T-helper 2 cell treated with Interferon-gamma antibody and Interleukin-4, amounts not matched to agents 5 μg/mL and 100 μg/mL, for 36 hours (primary cell): ENCODE data around the gene SLC22A13.
"Not testable (repeated sequence)": the region's sequence is repeated elsewhere in the genome, so short reads cannot be mapped to it uniquely, and the experiment has no call there.

ENCODE experiments used
- DNase-seq: peaks from one replicate; pipeline ENCODE4 v3.0.0; 2021; ENCODE audit warnings: low spot score
- H3K27ac Mint-ChIP-seq: one replicate; pipeline ENCODE4 v1.8.0; 2021; ENCODE audit warnings: mild to moderate bottlenecking, mixed read lengths
- H3K27me3 Mint-ChIP-seq: one replicate; pipeline ENCODE4 v1.8.0; 2021; ENCODE audit warnings: low read depth, mixed read lengths
- H3K36me3 Mint-ChIP-seq: one replicate; pipeline ENCODE4 v1.8.0; 2021; ENCODE audit warnings: low read depth, mixed read lengths
- H3K4me1 Mint-ChIP-seq: one replicate; pipeline ENCODE4 v1.8.0; 2021; ENCODE audit warnings: low read depth, mixed read lengths
- H3K4me3 Mint-ChIP-seq: one replicate; pipeline ENCODE4 v1.8.0; 2022; ENCODE audit warnings: mild to moderate bottlenecking, moderate library complexity, mixed read lengths
- H3K9me3 Mint-ChIP-seq: one replicate; pipeline ENCODE4 v1.8.0; 2021; ENCODE audit warnings: mixed read lengths

The SLC22A13 gene, protein sequence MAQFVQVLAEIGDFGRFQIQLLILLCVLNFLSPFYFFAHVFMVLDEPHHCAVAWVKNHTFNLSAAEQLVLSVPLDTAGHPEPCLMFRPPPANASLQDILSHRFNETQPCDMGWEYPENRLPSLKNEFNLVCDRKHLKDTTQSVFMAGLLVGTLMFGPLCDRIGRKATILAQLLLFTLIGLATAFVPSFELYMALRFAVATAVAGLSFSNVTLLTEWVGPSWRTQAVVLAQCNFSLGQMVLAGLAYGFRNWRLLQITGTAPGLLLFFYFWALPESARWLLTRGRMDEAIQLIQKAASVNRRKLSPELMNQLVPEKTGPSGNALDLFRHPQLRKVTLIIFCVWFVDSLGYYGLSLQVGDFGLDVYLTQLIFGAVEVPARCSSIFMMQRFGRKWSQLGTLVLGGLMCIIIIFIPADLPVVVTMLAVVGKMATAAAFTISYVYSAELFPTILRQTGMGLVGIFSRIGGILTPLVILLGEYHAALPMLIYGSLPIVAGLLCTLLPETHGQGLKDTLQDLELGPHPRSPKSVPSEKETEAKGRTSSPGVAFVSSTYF

DNA sequence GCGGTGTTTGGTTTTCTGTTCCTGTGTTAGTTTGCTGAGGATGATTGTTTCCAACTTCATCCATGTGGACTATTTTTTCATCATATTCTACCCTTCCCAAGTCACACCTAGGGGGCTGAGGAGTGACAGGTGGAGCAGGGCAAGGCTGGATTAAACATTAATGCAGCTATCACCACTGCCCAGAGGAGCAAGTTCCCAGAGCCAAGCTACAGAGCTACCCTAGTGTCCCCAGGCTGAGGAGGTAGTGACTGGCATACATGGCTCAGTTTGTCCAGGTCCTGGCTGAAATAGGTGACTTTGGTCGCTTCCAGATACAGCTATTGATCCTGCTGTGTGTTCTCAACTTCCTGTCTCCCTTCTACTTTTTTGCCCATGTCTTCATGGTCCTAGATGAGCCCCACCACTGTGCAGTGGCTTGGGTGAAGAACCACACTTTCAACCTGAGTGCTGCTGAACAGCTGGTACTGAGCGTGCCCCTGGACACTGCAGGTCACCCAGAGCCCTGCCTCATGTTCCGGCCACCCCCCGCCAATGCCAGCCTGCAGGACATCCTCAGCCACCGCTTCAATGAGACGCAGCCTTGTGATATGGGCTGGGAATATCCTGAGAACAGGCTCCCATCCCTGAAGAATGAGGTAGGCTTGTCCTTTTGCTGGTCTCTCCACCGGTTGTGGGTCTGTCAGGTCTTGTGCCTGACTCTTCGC lies at the start of gene SLC22A13:
TSS of gene SLC22A13 (plus strand) at position 209 of the 704 bp plus-strand sequence. CDS start at position 258, 49 bp downstream.
- Mint-ChIP-seq H3K27me3 (no peaks in the 10 kb centered on the region), H3K36me3 (peaks cover 2% of the 10 kb centered on the region), H3K27ac (no peak within 1 kb of the TSS), H3K4me1 (peaks cover 10% of the 10 kb centered on the region), H3K9me3 (no peaks in the 10 kb centered on the region), H3K4me3 (no peak within 1 kb of the TSS)
- no peak for DNase-seq

DNA sequence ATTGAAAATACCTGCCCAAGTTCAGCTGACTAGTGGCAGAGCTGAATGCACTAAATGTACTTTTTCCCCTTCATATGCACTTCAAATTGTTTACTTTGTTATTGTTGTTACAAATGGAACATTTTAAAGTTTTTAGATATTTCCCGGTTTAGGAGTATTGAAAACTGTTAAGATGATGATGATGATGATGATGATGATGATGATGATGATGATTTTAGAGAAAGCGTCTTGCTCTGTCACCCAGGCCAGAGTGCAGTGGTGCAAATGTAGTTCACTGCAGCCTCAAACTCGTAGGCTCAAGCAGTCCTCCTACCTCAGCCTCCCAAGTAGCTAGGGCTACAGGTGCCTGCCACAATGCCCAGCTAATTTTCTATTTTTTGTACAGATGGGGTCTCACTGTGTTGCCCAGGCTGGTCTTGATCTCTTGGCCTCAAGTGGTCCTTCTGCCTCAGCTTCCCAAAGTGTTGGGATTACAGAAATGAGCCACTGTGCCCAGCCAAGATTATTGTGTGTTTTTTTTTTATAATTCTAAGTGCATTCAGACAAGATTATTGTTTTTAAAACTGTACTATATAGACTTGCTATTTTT lies 45.9 kb upstream of the SLC22A13 start:
- peaks cover 44% of the 10 kb centered on the region for H3K36me3 Mint-ChIP-seq
- H3K9me3 Mint-ChIP-seq: no peaks in the 10 kb centered on the region
- H3K27me3 Mint-ChIP-seq: no peaks in the 10 kb centered on the region
- H3K4me3 Mint-ChIP-seq: no peak overlapping the region
- peaks cover 17% of the 10 kb centered on the region for H3K4me1 Mint-ChIP-seq
- H3K27ac Mint-ChIP-seq: no peak overlapping the region
- no peak for DNase-seq

DNA sequence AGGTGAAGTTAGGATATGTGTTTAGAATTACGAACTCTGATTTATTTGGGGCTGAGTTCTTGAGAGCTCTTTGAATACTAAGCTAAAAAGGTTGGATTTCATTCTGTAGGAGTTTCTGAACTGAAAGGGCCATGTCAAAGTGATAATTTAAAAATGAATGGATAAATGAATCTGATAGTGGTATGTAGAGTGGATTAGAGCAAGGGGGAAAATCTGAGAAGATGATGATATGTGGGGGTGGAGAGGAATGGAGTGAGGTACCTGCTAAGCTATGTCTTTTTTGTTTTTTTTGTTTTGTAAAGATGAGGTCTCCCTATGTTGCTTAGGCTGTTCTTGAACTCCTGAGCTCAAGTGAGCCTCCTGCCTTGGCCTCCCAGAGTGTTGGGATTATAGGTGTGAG lies 44.6 kb upstream of the SLC22A13 start:
- Mint-ChIP-seq H3K27me3 (no peaks in the 10 kb centered on the region), H3K36me3 (peaks cover 49% of the 10 kb centered on the region), H3K4me3 (no peak overlapping the region), H3K4me1 (peaks cover 16% of the 10 kb centered on the region), H3K27ac (no peak overlapping the region), H3K9me3 (no peaks in the 10 kb centered on the region)
- DNase-seq: no peak

DNA sequence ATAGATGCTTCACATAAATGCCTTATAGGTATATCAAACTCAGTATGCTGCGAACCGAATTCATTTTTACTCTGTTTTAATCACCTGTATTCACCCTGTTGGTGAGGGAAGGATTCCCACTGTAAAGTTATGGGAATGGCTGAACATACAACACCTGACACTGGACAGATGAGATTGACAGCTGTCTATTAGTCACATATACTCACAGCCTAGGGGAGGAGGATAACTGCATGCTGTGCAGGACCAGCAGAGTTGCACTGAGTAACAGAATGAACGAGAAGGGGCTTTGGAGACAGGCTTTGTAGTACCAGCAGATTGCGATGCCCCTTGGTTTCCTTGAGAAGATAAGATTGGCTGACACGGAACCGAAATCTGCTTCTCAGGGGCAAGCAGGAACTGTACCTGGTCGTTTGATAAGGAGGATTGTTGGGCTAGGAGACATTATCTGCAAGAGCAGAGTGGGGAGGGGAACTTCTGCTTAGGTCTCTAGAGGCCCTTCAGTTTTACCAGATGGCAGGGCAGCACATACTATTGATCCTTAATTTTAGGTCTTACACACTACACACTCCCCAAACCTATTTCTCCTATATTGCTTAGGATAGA lies 43.5 kb upstream of the SLC22A13 start:
- DNase-seq: no peak
- H3K27me3 Mint-ChIP-seq: no peaks in the 10 kb centered on the region
- peaks cover 46% of the 10 kb centered on the region for H3K36me3 Mint-ChIP-seq
- H3K4me3 Mint-ChIP-seq: no peak overlapping the region
- no peak overlapping the region for H3K27ac Mint-ChIP-seq
- no peaks in the 10 kb centered on the region for H3K9me3 Mint-ChIP-seq
- peaks cover 16% of the 10 kb centered on the region for H3K4me1 Mint-ChIP-seq

DNA sequence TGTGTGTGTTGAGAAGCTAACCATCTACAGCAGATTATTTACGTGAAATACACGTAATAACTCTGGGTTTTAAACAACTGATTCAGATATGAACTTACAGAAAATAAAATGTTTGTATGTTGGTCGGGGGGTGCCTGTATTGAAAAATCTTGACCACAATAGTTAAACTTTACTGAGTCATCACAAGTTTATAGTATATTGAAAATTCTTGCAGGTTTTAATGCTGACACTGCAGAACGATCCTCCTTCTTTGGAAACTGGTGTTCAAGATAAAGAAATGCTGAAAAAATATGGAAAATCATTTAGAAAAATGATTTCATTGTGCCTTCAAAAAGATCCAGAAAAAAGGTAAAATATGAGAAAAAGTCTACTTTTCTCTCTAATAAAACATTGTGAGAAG lies 41.3 kb upstream of the SLC22A13 start:
- no peak for DNase-seq
- Mint-ChIP-seq H3K27ac (no peak overlapping the region), H3K4me1 (peaks cover 9% of the 10 kb centered on the region), H3K27me3 (no peaks in the 10 kb centered on the region), H3K9me3 (no peaks in the 10 kb centered on the region), H3K36me3 (peaks cover 40% of the 10 kb centered on the region), H3K4me3 (no peak overlapping the region)

DNA sequence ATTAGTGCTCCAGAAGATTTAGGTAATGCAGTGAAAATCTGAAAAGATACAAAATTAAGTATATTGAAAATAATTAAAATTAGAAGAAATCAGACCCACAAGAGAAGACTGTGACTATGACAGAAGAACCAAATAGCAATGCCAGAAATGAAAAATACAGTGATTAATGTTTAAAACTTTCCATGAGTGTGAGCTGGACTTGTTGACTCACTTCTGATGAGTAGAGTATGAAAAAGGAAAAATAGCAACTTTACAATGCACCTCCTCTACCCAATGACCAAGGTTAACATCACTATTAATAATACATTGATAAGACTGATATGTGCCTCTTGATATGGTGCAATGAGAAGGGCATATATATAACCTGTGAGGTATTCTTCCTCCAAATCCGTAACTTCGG lies 39.3 kb upstream of the SLC22A13 start:
- no peaks in the 10 kb centered on the region for H3K27me3 Mint-ChIP-seq
- H3K4me3 Mint-ChIP-seq: no peak overlapping the region
- no peak overlapping the region for H3K27ac Mint-ChIP-seq
- H3K9me3 Mint-ChIP-seq: no peaks in the 10 kb centered on the region
- peaks cover 52% of the 10 kb centered on the region for H3K36me3 Mint-ChIP-seq
- H3K4me1 Mint-ChIP-seq: peaks cover 3% of the 10 kb centered on the region
- no peak for DNase-seq

DNA sequence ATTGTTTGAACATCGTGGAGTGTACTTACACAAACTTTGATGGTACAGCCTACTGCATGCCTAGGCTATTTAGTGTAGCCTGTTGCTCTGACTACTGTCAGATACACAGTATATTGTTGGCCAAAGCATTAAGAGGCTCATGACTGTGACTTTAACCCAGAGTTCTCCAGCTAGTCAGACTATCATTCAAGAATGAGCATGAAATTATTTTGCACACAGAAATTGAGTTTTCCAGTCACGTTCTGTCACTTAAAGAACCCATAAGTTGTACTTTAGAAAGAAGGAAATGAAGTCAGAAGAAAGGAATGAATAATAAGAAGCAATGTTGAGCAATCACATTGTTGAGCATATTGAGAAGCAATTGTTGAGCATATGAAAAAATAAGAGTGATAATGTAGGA lies 37.6 kb upstream of the SLC22A13 start:
- H3K4me3 Mint-ChIP-seq: no peak overlapping the region
- peaks cover 5% of the 10 kb centered on the region for H3K4me1 Mint-ChIP-seq
- no peaks in the 10 kb centered on the region for H3K9me3 Mint-ChIP-seq
- no peak overlapping the region for H3K27ac Mint-ChIP-seq
- no peak for DNase-seq
- no peaks in the 10 kb centered on the region for H3K27me3 Mint-ChIP-seq
- peaks cover 52% of the 10 kb centered on the region for H3K36me3 Mint-ChIP-seq

DNA sequence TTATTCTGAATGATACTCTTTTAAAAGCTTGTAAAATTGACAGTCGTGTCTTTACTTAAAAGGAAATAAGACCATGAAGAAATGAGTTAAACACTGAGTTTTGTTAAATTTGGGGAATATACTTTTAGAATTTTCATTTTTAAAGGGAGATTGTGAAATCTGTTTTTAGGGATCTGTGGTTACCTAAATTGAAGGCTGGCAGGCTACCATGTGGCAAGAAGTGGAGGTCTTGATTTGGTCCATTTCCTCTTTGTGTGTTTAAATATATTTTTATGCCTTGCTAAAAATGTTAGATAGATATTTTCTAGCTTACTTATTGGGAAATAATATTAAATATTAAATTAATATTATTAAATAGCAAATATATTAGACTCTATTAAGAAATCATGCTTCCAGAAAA lies 36.6 kb upstream of the SLC22A13 start:
- no peak for DNase-seq
- no peaks in the 10 kb centered on the region for H3K9me3 Mint-ChIP-seq
- H3K27ac Mint-ChIP-seq: no peak overlapping the region
- no peak overlapping the region for H3K4me3 Mint-ChIP-seq
- H3K27me3 Mint-ChIP-seq: no peaks in the 10 kb centered on the region
- peaks cover 6% of the 10 kb centered on the region for H3K4me1 Mint-ChIP-seq
- H3K36me3 Mint-ChIP-seq: peaks cover 55% of the 10 kb centered on the region

DNA sequence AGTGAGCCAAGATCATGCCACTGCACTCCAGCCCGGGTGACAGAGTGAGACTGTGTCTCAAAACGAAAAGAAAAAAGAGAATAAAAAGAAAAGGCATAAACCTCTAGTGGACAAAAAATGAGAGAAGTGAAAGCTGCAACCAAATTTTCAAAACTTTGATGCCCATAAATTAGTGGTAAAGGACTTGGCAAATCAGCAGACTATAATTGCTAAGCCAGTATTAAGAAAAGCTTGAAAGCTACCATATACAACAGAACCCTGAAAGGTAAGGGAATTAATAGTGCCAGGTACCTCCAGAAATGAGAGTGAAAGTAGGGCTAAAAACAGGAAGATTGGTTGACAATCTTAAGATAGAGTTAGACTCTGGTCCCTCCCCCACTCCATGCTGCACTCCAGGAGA lies 32.9 kb upstream of the SLC22A13 start:
- DNase-seq: no peak

DNA sequence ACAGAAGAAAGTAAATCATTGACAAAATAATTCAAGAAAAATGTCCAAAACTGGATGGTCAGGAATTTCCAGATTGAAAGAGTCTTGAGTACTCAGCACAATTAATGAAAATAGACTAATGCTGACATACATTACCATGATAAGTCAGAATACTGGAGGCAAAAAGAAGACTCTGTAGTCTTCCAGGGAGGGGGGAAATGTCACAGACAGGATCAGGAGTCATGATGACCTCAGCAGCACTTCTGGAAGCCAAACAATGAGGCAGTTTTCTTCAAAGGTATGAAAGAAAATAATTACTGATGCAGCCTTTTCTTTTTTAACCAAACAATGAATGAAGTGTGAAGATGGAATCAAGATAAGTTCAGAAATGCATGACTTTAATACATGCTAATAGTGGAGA lies 30.1 kb upstream of the SLC22A13 start:
- H3K4me3 Mint-ChIP-seq: no peak overlapping the region
- no peak for DNase-seq
- H3K36me3 Mint-ChIP-seq: peaks cover 80% of the 10 kb centered on the region
- peaks cover 18% of the 10 kb centered on the region for H3K9me3 Mint-ChIP-seq
- H3K4me1 Mint-ChIP-seq: peaks cover 3% of the 10 kb centered on the region
- no peaks in the 10 kb centered on the region for H3K27me3 Mint-ChIP-seq
- no peak overlapping the region for H3K27ac Mint-ChIP-seq

More for the DNA sequence above, 32.9 kb upstream of the SLC22A13 start:
- Mint-ChIP-seq H3K36me3 (peaks cover 66% of the 10 kb centered on the region), H3K9me3 (peaks cover 3% of the 10 kb centered on the region), H3K4me1 (peaks cover 3% of the 10 kb centered on the region), H3K27me3 (no peaks in the 10 kb centered on the region), H3K27ac (no peak overlapping the region), H3K4me3 (no peak overlapping the region)

DNA sequence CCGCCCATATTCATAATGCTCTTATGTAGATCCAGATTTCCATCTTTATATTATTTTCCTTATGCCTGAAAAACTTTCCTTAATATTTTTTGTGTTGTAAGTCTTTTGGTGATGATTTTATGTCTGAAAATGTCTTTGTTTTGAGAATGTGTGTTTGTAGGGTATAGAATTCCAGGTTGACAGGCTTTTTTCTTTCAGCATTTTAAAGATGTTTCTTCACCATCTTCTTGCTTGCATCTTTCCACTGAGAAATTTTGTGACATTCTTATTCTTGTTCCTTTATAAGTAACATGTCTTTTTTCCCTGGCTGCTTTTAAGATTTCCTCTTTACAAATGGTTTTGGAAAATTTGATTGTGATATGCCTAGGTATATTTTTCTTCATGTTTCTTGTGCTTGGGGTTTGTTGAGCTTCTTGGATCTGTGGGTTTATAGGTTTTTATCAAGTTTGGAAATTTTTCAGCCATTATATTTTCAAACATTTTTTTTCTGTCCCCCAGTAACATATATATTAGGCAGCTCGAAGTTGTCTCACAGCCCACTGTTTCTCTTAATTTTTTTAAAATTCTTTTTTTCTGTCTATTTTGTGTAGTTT lies 27.1 kb upstream of the SLC22A13 start:
- no peak overlapping the region for H3K27ac Mint-ChIP-seq
- no peak for DNase-seq
- H3K27me3 Mint-ChIP-seq: no peaks in the 10 kb centered on the region
- peaks cover 69% of the 10 kb centered on the region for H3K36me3 Mint-ChIP-seq
- peaks cover 18% of the 10 kb centered on the region for H3K9me3 Mint-ChIP-seq
- H3K4me3 Mint-ChIP-seq: no peak overlapping the region
- no peaks in the 10 kb centered on the region for H3K4me1 Mint-ChIP-seq

DNA sequence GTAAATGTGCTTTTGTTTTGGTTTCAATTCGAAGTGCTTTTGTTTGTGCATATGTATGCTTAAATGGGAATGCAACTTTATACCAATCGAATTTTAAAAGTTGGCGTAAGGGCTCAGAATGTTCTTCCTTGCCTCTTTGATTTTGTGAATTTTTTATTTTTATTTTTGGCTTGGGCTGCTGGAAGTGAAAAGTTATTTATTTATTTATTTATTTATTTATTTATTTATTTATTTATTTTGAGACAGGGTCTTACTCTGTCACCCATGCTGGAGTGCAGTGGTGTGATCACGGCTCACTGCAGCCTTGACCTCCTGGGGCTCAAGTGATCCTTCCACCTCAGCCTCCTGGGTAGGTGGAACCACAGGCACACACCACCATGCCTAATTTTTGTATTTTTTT lies 22.8 kb upstream of the SLC22A13 start:
- H3K9me3 Mint-ChIP-seq: peaks cover 13% of the 10 kb centered on the region
- H3K4me1 Mint-ChIP-seq, DNase-seq, H3K27me3 Mint-ChIP-seq, H3K27ac Mint-ChIP-seq, H3K4me3 Mint-ChIP-seq: not testable (repeated sequence)
- H3K36me3 Mint-ChIP-seq: peaks cover 56% of the 10 kb centered on the region

DNA sequence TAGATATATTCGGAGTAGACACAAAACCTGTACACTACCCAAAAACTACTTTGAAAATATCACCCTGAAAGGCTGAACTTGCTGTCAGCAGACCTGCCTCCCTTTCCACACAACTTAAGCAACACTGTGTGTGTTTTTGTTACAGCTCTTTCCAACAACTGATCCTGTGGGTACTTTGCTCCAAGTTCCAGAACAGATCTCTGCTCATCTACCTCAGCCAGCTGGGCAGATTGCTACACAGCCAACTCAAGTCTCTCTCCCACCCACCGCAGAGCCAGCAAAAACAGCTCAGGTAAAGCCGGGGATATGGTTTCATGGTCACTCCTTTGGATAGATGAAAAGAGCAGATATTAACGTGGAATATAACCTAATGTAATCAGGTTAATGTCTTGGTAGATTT lies 19.7 kb upstream of the SLC22A13 start:
- Mint-ChIP-seq H3K4me1 (peaks cover 7% of the 10 kb centered on the region), H3K4me3 (no peak overlapping the region), H3K27me3 (no peaks in the 10 kb centered on the region), H3K9me3 (no peaks in the 10 kb centered on the region), H3K27ac (no peak overlapping the region), H3K36me3 (peaks cover 37% of the 10 kb centered on the region)
- no peak for DNase-seq
